Mesothelial cell of epicardium (in vitro differentiated cells): ENCODE results near the gene LHFPL6. TPM values are rescaled to one million over a fixed set of nuclear protein-coding genes. Genes with fewer than 3 reads are reported as not detected.
A peak's percentile ranks its signal among the peaks of the same experiment; 100 is the strongest.

Experiments used
- DNase-seq, 2 experiments: peaks; one replicate each; pipeline ENCODE4 v3.0.0; 2021; ENCODE audit warnings: low spot score in 2 of 2; ENCODE audit not compliant: unreplicated experiment in 2 of 2
- H3K27ac Mint-ChIP-seq: 2 replicates; pipeline ENCODE4 v1.8.0; 2021; ENCODE audit warnings: mixed read lengths
- H3K27me3 Mint-ChIP-seq: 2 replicates; pipeline ENCODE4 v1.8.0; 2021; ENCODE audit warnings: low read depth, mixed read lengths
- H3K36me3 Mint-ChIP-seq: 2 replicates; pipeline ENCODE4 v1.8.0; 2021; ENCODE audit warnings: mixed read lengths
- H3K4me1 Mint-ChIP-seq: 2 replicates; pipeline ENCODE4 v1.8.0; 2021; ENCODE audit warnings: mixed read lengths
- H3K4me3 Mint-ChIP-seq: 2 replicates; pipeline ENCODE4 v1.8.0; 2021; ENCODE audit warnings: mild to moderate bottlenecking, moderate library complexity, mixed read lengths
- H3K9me3 Mint-ChIP-seq: 2 replicates; pipeline ENCODE4 v1.8.0; 2021; ENCODE audit warnings: mixed read lengths
- total RNA-seq: library from RNA; stranded (reverse); gene quantifications from 3 replicates; pipeline ENCODE4 v1.2.1, GENCODE V29; 2021
- TF ChIP-seq, protein P1 (sequence below): fragments of 200-600 bp; sonication (generic); IDR thresholded peaks from one replicate; pipeline ENCODE4 v1.5.0; 2021; ENCODE audit warnings: antibody characterized with exemption; ENCODE audit not compliant: unreplicated experiment

LHFPL6 gene
- total RNA-seq, 1 donor from 2014 or later: 18.2 TPM

DNA sequence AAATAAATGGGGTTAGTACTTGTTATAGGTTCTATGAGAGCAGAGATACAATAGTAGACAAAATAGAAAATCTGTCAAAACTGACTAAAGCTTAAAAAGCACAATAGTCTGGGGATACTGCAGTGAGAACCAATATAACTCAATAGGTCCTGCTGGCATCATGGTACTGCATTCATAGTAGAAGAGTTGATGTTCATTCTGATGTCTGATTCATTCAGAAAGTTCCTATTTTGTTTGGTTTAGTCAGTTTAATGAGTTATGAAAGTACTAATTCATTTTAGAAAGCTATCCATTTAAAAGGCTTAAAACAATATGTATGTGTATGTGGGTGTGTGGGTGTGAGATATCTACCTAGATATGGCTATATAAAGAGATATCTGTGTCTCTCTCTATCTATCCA is 152.8 kb downstream of the LHFPL6 start:
- Mint-ChIP-seq H3K36me3 (no peaks in the 10 kb centered on the region), H3K4me1 (peaks cover 36% of the 10 kb centered on the region), H3K27ac (no peak overlapping the region), H3K9me3 (no peaks in the 10 kb centered on the region), H3K4me3 (no peak overlapping the region), H3K27me3 (no peaks in the 10 kb centered on the region)
- no peak for DNase-seq
- TF ChIP-seq, protein P1, sequence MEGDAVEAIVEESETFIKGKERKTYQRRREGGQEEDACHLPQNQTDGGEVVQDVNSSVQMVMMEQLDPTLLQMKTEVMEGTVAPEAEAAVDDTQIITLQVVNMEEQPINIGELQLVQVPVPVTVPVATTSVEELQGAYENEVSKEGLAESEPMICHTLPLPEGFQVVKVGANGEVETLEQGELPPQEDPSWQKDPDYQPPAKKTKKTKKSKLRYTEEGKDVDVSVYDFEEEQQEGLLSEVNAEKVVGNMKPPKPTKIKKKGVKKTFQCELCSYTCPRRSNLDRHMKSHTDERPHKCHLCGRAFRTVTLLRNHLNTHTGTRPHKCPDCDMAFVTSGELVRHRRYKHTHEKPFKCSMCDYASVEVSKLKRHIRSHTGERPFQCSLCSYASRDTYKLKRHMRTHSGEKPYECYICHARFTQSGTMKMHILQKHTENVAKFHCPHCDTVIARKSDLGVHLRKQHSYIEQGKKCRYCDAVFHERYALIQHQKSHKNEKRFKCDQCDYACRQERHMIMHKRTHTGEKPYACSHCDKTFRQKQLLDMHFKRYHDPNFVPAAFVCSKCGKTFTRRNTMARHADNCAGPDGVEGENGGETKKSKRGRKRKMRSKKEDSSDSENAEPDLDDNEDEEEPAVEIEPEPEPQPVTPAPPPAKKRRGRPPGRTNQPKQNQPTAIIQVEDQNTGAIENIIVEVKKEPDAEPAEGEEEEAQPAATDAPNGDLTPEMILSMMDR: no peak

DNA sequence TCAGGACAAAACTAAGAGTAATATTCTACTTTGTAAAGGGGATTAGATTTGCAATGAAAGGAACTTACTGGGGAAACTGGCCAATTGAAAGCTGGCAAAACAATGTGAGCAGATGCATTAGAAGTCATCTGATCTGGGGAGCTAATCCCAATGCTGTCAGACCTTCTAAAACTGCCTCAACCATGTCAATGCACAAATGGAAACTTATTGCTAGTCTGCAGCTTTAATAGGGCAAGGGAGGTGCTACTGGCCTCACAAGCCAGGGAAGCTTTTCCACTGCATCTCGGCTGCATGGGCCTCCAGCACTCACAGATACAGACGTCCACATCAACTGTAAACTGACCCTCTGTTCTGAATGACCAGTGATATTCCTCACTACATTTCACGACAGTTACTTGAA is 154.2 kb downstream of the LHFPL6 start:
- H3K9me3 Mint-ChIP-seq: no peaks in the 10 kb centered on the region
- TF ChIP-seq, protein P1: no peak

DNA sequence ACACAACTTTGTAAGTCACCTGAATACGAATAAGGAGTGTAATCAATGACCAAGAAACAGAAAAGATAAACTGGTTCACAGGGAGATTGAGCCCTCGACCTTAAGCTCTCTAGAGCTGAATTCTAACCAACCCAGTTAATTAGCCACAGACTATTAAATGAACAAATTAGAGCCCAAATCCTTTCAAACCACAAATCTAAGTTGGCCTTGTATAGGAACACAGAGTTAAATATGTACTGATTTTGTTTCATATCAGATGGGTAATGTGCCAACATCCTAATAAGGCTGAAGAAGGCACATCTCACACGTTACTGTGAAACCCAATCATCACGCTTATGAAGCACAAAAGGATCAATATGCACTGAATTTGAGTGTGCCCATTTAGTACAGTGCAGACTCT is 156.1 kb downstream of the LHFPL6 start:
- no peak for DNase-seq
- no peak overlapping the region for H3K4me3 Mint-ChIP-seq
- peaks cover 24% of the 10 kb centered on the region for H3K4me1 Mint-ChIP-seq
- TF ChIP-seq, protein P1: no peak
- H3K36me3 Mint-ChIP-seq: no peaks in the 10 kb centered on the region
- no peaks in the 10 kb centered on the region for H3K27me3 Mint-ChIP-seq
- H3K9me3 Mint-ChIP-seq: no peaks in the 10 kb centered on the region
- H3K27ac Mint-ChIP-seq: no peak overlapping the region

More for the DNA sequence above, 154.2 kb downstream of the LHFPL6 start:
- Mint-ChIP-seq H3K4me3 (no peak overlapping the region), H3K27me3 (no peaks in the 10 kb centered on the region), H3K4me1 (peaks cover 36% of the 10 kb centered on the region), H3K36me3 (no peaks in the 10 kb centered on the region), H3K27ac (peak overlapping the region; percentile 6)
- no peak for DNase-seq

DNA sequence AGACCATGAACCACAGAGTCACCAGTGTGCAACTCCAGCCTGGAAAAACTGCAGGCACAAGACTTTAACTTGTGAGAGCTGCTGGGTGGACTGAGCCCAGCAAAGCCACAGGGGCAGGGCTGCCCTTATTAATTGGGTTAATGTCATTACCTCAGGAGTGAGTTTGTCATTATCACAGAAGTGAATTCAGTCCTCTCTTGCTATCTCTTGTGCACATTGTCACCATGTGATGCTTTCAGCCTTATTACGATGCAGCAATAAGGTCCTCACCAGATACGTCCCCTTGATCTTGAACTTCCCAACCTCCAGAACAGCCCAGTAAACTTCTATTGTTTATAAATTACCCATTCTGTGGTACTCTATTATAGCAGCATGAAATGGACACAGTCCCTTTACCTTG is 158.1 kb downstream of the LHFPL6 start:
- Mint-ChIP-seq H3K27me3 (no peaks in the 10 kb centered on the region), H3K9me3 (peaks cover 8% of the 10 kb centered on the region), H3K4me3 (no peak overlapping the region), H3K36me3 (no peaks in the 10 kb centered on the region), H3K4me1 (peaks cover 13% of the 10 kb centered on the region), H3K27ac (no peak overlapping the region)
- DNase-seq: no peak
- TF ChIP-seq, protein P1: no peak

DNA sequence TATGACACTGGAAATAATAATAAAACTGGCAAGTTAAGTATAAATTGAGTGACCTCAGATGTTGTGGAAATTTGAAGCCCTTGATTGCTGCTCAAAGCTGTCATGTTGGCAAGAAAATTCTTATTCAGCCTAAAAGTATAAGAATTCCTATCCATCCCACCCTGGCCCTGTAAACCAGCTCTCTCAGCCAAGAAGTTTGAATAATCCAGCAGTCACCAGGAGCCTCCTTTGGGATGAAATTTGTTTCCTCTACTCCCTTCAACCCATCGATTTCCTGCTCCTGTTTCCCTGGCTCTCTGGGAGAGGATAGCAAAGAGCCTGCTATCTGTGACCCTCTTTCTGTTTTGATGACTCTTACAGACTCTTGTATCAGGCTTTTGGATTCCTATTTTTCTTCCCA is 169.3 kb downstream of the LHFPL6 start:
- no peaks in the 10 kb centered on the region for H3K4me1 Mint-ChIP-seq
- peaks cover 14% of the 10 kb centered on the region for H3K36me3 Mint-ChIP-seq
- no peak overlapping the region for H3K27ac Mint-ChIP-seq
- TF ChIP-seq, protein P1: no peak
- DNase-seq: no peak
- H3K9me3 Mint-ChIP-seq: peaks cover 35% of the 10 kb centered on the region
- H3K4me3 Mint-ChIP-seq: no peak overlapping the region
- no peaks in the 10 kb centered on the region for H3K27me3 Mint-ChIP-seq

DNA sequence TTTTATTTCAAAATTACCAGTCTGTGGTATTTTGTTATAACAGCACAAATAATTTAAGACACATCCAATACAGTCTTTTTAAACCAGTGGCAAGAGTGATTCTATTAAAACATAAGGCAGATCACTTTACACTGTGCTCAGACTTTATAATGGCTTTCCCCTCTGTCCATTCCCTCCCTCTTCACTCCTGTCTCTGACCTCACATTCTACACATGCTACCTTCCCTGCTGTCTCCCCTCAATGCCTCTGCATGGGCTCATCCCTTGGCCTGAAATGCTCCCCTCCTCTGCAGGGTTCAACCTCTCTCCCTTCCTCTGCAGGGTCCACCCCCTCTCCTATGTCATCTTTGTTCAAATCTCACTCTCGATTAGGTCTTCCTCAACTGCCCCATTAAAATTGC is 170.8 kb downstream of the LHFPL6 start:
- TF ChIP-seq, protein P1: no peak
- no peak for DNase-seq
- H3K4me3 Mint-ChIP-seq: no peak overlapping the region
- peaks cover 12% of the 10 kb centered on the region for H3K36me3 Mint-ChIP-seq
- H3K9me3 Mint-ChIP-seq: peaks cover 36% of the 10 kb centered on the region
- no peaks in the 10 kb centered on the region for H3K4me1 Mint-ChIP-seq
- H3K27ac Mint-ChIP-seq: no peak overlapping the region
- no peaks in the 10 kb centered on the region for H3K27me3 Mint-ChIP-seq
